ENCODE measurements around the gene TPPP2.
"Not testable (repeated sequence)": the region's sequence is repeated elsewhere in the genome, so short reads cannot be mapped to it uniquely, and the experiment has no call there.

TPPP2 gene

GRCh38 chr14:21038441-21039422 is 8.7 kb downstream of the TPPP2 start:
- no peak for DNase-seq (ENCODE audit: low read depth in 2 of 2)

GRCh38 chr14:21039585-21040369 is 9.8 kb downstream of the TPPP2 start:
- DNase-seq (ENCODE audit: low read depth in 2 of 2): no peak

GRCh38 chr14:21040370-21040925 is 10.4 kb downstream of the TPPP2 start:
- DNase-seq (ENCODE audit: low read depth in 2 of 2): no peak

GRCh38 chr14:21040941-21041340 is 10.9 kb downstream of the TPPP2 start:
- DNase-seq (ENCODE audit: low read depth in 2 of 2): not testable (repeated sequence)

GRCh38 chr14:21041676-21042433 is 11.8 kb downstream of the TPPP2 start, which contains the start of gene RNASE7:
Gene RNASE7, plus strand, starts transcription at chr14:21042362. Its CDS starts 631 bp downstream, at chr14:21042993.
- DNase-seq (ENCODE audit: low read depth in 2 of 2): no peak

- DNase-seq (ENCODE audit: low read depth in 2 of 2): no peak
Observed at GRCh38 chr14:21042918-21043317, 12.9 kb downstream of the TPPP2 start.

GRCh38 chr14:21043387-21043973 is 13.5 kb downstream of the TPPP2 start:
- DNase-seq (ENCODE audit: low read depth in 2 of 2): no peak

GRCh38 chr14:21043974-21044618 is 14.1 kb downstream of the TPPP2 start:
- no peak for DNase-seq (ENCODE audit: low read depth in 2 of 2)

GRCh38 chr14:21047378-21047781 is 17.4 kb downstream of the TPPP2 start:
- DNase-seq (ENCODE audit: low read depth in 2 of 2): no peak

- DNase-seq (ENCODE audit: low read depth in 2 of 2): no peak
Observed at GRCh38 chr14:21048638-21049037, 18.6 kb downstream of the TPPP2 start.

- no peak for DNase-seq (ENCODE audit: low read depth in 2 of 2)
Observed at GRCh38 chr14:21049271-21049673, 19.3 kb downstream of the TPPP2 start.

- DNase-seq (ENCODE audit: low read depth in 2 of 2): no peak
Observed at GRCh38 chr14:21050597-21050996, 20.6 kb downstream of the TPPP2 start.

- DNase-seq (ENCODE audit: low read depth in 2 of 2): no peak
Observed at GRCh38 chr14:21053184-21054122, 23.4 kb downstream of the TPPP2 start.

- DNase-seq (ENCODE audit: low read depth in 2 of 2): no peak
Observed at GRCh38 chr14:21054123-21054767, 24.2 kb downstream of the TPPP2 start.

GRCh38 chr14:21054768-21055145 is 24.7 kb downstream of the TPPP2 start:
- no peak for DNase-seq (ENCODE audit: low read depth in 2 of 2)

- DNase-seq (ENCODE audit: low read depth in 2 of 2): no peak
Observed at GRCh38 chr14:21055432-21056117, 25.6 kb downstream of the TPPP2 start.

- no peak for DNase-seq (ENCODE audit: low read depth in 2 of 2)
Observed at GRCh38 chr14:21056520-21057163, 26.6 kb downstream of the TPPP2 start.

All from activated CD4-positive, alpha-beta T cell treated with anti-CD3 and anti-CD28 coated beads for 24 hours (primary cell).